HCT116 (cell line): ENCODE data around the gene THRAP3. TPM values are rescaled to one million over a fixed set of nuclear protein-coding genes. Genes with fewer than 3 reads are reported as not detected.

ENCODE experiments used
- ATAC-seq: fragments of 200-7000 bp; cut with Tn5 transposase; 2 replicates; pipeline ENCODE4 v1.9.1; 2020; ENCODE audit warnings: mild to moderate bottlenecking, moderate library complexity
- BruUV-seq: library from RNA; stranded (reverse); fragments of 400-500 nt; replicated peaks from 2 replicates; lab custom pipeline; 2021; lab: Mats Ljungman, UMichigan
- CTCF ChIA-PET: fragments of 300-600 bp; sonication (Branson Sonifier 250); formaldehyde crosslinking; loops from one replicate; lab custom pipeline; 2021; ENCODE audit warnings: antibody characterized with exemption; lab: Charles Lee
- POLR2A ChIA-PET: fragments of 300-600, 350-600 bp; sonication (Branson Sonifier 250); formaldehyde crosslinking; loops from one replicate; lab custom pipeline; 2021; ENCODE audit warnings: antibody characterized with exemption; lab: Charles Lee
- RAD21 ChIA-PET, 2 experiments: fragments of 300-600 bp; sonication (Branson Sonifier 250); formaldehyde crosslinking; loops; one replicate each; lab custom pipeline; 2023; ENCODE audit warnings: low total read pairs in 2 of 2; ENCODE audit not compliant: uncharacterized antibody in 2 of 2, unreplicated experiment in 2 of 2, low non-redundant PET in 1 of 2; lab: Charles Lee
- DNase-seq: peaks from one replicate; pipeline ENCODE4 v3.0.0-alpha.2; 2010; ENCODE audit warnings: low read depth, low spot score
- H2AFZ ChIP-seq: fragments of 200-600 bp; shearing (Covaris generic), sonication (generic); 2 replicates; pipeline ENCODE4 v1.6.1; 2017; ENCODE audit warnings: low read depth, mixed run types, mixed read lengths, antibody characterized with exemption, low read length; ENCODE audit not compliant: poor library complexity, severe bottlenecking
- H3K27ac ChIP-seq: 2 replicates; pipeline ENCODE4 v1.5.1; 2012; ENCODE audit warnings: low read depth, low read length
- H3K27me3 ChIP-seq: fragments of 200-600 bp; sonication (generic); 2 replicates; pipeline ENCODE4 v1.6.1; 2016; ENCODE audit warnings: mixed run types, low read length, mixed read lengths; ENCODE audit not compliant: insufficient read depth
- H3K36me3 ChIP-seq, 2 experiments: fragments of 200-500 bp in 1 of 2; fragments of 200-600 bp in 1 of 2; sonication (Bioruptor generic) in 1 of 2; sonication (generic) in 1 of 2; 2 replicates each; pipeline versions ENCODE4 v1.5.1 to v1.6.1; 2014 to 2016; ENCODE audit warnings: low read length in 2 of 2, inconsistent platforms in 1 of 2, mixed read lengths in 1 of 2, mixed run types in 1 of 2; ENCODE audit not compliant: insufficient read depth in 2 of 2, control insufficient read depth in 1 of 2
- H3K4me1 ChIP-seq, 2 experiments: fragments of 200-600 bp in 1 of 2; sonication (generic) in 1 of 2; 2 replicates each; pipeline versions ENCODE4 v1.5.1 to v1.6.1; 2012 to 2017; ENCODE audit warnings: low read length in 2 of 2, inconsistent platforms in 1 of 2, mild to moderate bottlenecking in 1 of 2, mixed read lengths in 1 of 2, mixed run types in 1 of 2, moderate library complexity in 1 of 2; ENCODE audit not compliant: insufficient read depth in 2 of 2, control insufficient read depth in 1 of 2
- H3K4me2 ChIP-seq: fragments of 200-600 bp; sonication (generic); 2 replicates; pipeline ENCODE4 v1.6.1; 2017; ENCODE audit warnings: mixed run types, low read length, mixed read lengths
- H3K4me3 ChIP-seq, 2 experiments: fragments of 200-600 bp in 1 of 2; sonication (generic) in 1 of 2; replicated peaks in 1 of 2; 2 replicates each; pipeline ENCODE4 v1.5.1; 2011 to 2016; ENCODE audit warnings: low read length in 2 of 2, control low read depth in 1 of 2, low read depth in 1 of 2, mild to moderate bottlenecking in 1 of 2, mixed read lengths in 1 of 2, mixed run types in 1 of 2
- H3K79me2 ChIP-seq: fragments of 200-600 bp; sonication (generic); 2 replicates; pipeline ENCODE4 v1.6.1; 2017; ENCODE audit warnings: mild to moderate bottlenecking, mixed run types, low read length, moderate library complexity, mixed read lengths; ENCODE audit not compliant: insufficient read depth
- H3K9ac ChIP-seq: fragments of 200-600 bp; sonication (generic); 2 replicates; pipeline ENCODE4 v1.6.1; 2016; ENCODE audit warnings: low read length, mixed read lengths
- H3K9me2 ChIP-seq: fragments of 200-600 bp; sonication (generic), shearing (Covaris generic); 2 replicates; pipeline ENCODE4 v1.6.1; 2017; ENCODE audit warnings: mixed run types, mild to moderate bottlenecking, moderate library complexity; ENCODE audit not compliant: insufficient read depth
- H3K9me3 ChIP-seq, 2 experiments: fragments of 200-500 bp in 1 of 2; fragments of 200-600 bp in 1 of 2; sonication (Bioruptor generic) in 1 of 2; sonication (generic) in 1 of 2; 2 replicates each; pipeline ENCODE4 v1.6.1; 2014 to 2017; ENCODE audit warnings: low read length in 2 of 2, mixed read lengths in 2 of 2, inconsistent platforms in 1 of 2, low read depth in 1 of 2, mild to moderate bottlenecking in 1 of 2, mixed run types in 1 of 2, moderate library complexity in 1 of 2; ENCODE audit not compliant: control insufficient read depth in 1 of 2, insufficient read depth in 1 of 2
- H4K20me1 ChIP-seq: fragments of 200-600 bp; sonication (generic), shearing (Covaris generic); 2 replicates; pipeline ENCODE4 v1.6.1; 2017; ENCODE audit warnings: mixed run types, mild to moderate bottlenecking, moderate library complexity; ENCODE audit not compliant: insufficient read depth
- CBX3 ChIP-seq: IDR thresholded peaks from 2 replicates; pipeline ENCODE4 v1.6.1; 2012; ENCODE audit warnings: low read depth
- EGR1 ChIP-seq: IDR thresholded peaks from 2 replicates; pipeline ENCODE4 v1.6.1; 2012; ENCODE audit warnings: low read depth
- ELF1 ChIP-seq: IDR thresholded peaks from 2 replicates; pipeline ENCODE4 v1.6.1; 2012; ENCODE audit warnings: low read depth, borderline replicate concordance
- FOSL1 ChIP-seq: IDR thresholded peaks from 2 replicates; pipeline ENCODE4 v1.6.1; 2012; ENCODE audit warnings: low read depth
- JUND ChIP-seq: IDR thresholded peaks from 2 replicates; pipeline ENCODE4 v1.6.1; 2012
- POLR2A ChIP-seq: IDR thresholded peaks from 2 replicates; pipeline ENCODE4 v1.7.0; 2011; ENCODE audit warnings: borderline replicate concordance; ENCODE audit not compliant: insufficient read depth, insufficient read length; ENCODE audit errors: extremely low read depth
- POLR2AphosphoS5 ChIP-seq: IDR thresholded peaks from 2 replicates; pipeline ENCODE4 v1.6.1; 2011; ENCODE audit warnings: mild to moderate bottlenecking, low read depth, low read length, moderate library complexity
- RAD21 ChIP-seq: IDR thresholded peaks from 2 replicates; pipeline ENCODE4 v1.6.1; 2012; ENCODE audit warnings: low read depth, mild to moderate bottlenecking
- SIN3A ChIP-seq: IDR thresholded peaks from 2 replicates; pipeline ENCODE4 v1.6.1; 2012; ENCODE audit warnings: low read depth
- SP1 ChIP-seq: IDR thresholded peaks from 2 replicates; pipeline ENCODE4 v1.6.1; 2012; ENCODE audit warnings: low read depth
- YY1 ChIP-seq: IDR thresholded peaks from 2 replicates; pipeline ENCODE4 v1.6.1; 2011; ENCODE audit warnings: low read length, low read depth, moderate library complexity, mild to moderate bottlenecking; ENCODE audit not compliant: insufficient replicate concordance; ENCODE audit errors: extremely low read depth
- ZFX ChIP-seq: fragments of 450-650 bp; IDR thresholded peaks from 2 replicates; pipeline ENCODE4 v1.6.1; 2017
- intact Hi-C: fragments of 100-400 bp; cut with micrococcal nuclease; formaldehyde crosslinking; loops from 2 replicates; pipeline ENCODE4 v1.10.0; 2022
- total RNA-seq: library from RNA; stranded (reverse); gene quantifications from one replicate; pipeline ENCODE4 v1.2.1, GENCODE V29; 2021; ENCODE audit not compliant: unreplicated experiment
- TF ChIP-seq, protein P1 (sequence below): IDR thresholded peaks from 2 replicates; pipeline ENCODE4 v1.6.1; 2012
- TF ChIP-seq, protein P2 (sequence below), 3 experiments: fragments of 200-600 bp in 1 of 3; sonication (generic) in 1 of 3; IDR thresholded peaks in 2 of 3; conservative IDR thresholded peaks in 1 of 3; 2 replicates each; pipeline ENCODE4 v1.5.1; 2012 to 2017; ENCODE audit warnings: low read depth in 2 of 3, low read length in 2 of 3, antibody characterized with exemption in 1 of 3, borderline replicate concordance in 1 of 3, control low read depth in 1 of 3, mild to moderate bottlenecking in 1 of 3, mixed read lengths in 1 of 3, mixed run types in 1 of 3, moderate library complexity in 1 of 3; ENCODE audit not compliant: insufficient read depth in 1 of 3

THRAP3 gene
- total RNA-seq, 1 experiment from 2014 or later, result 144 TPM

GRCh38 chr1:36343651-36344394, 119.6 kb downstream of the THRAP3 start:
- H3K4me3 ChIP-seq, result no peak overlapping the region
- CTCF ChIA-PET, result interaction anchor here (0.8 to 1.9 kb wide), 4 partner anchors 25 to 78 kb away, joined by 3 to 8 read pairs (median 6); no protein-coding TSS in a partner anchor
- no peaks in the 10 kb centered on the region for H3K27me3 ChIP-seq
- RAD21 ChIA-PET, result no interaction called here
- no peaks in the 10 kb centered on the region for H3K9me3 ChIP-seq
- no peaks in the 10 kb centered on the region for H4K20me1 ChIP-seq
- no peak overlapping the region for H2AFZ ChIP-seq
- POLR2A ChIA-PET, result no interaction called here
- ATAC-seq (no peak), DNase-seq (no peak)
- intact Hi-C loops, result no loop called here
- H3K27ac ChIP-seq, result no peak overlapping the region
- H3K4me2 ChIP-seq, result no peak overlapping the region
- H3K9me2 ChIP-seq, result no peaks in the 10 kb centered on the region
- no peak overlapping the region for H3K9ac ChIP-seq
- no TSS peak for BruUV-seq
- H3K36me3 ChIP-seq, result peaks cover 10 to 11% of the 10 kb centered on the region in 2 experiments; a peak in 3 of 4 replicates
- H3K4me1 ChIP-seq, result peaks cover 0 to 7% of the 10 kb centered on the region in 2 experiments; a peak in 1 of 4 replicates
- no peaks in the 10 kb centered on the region for H3K79me2 ChIP-seq
- TF ChIP-seq EGR1 (no peak), ELF1 (no peak), YY1 (no peak), POLR2A (no peak), ZFX (no peak), SIN3A (no peak), POLR2AphosphoS5 (no peak; the same call in 1 of the 2 replicates), FOSL1 (no peak), JUND (no peak), RAD21 (no peak), CBX3 (no peak), SP1 (no peak)
- TF ChIP-seq, protein P1, sequence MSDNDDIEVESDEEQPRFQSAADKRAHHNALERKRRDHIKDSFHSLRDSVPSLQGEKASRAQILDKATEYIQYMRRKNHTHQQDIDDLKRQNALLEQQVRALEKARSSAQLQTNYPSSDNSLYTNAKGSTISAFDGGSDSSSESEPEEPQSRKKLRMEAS, result no peak
- TF ChIP-seq, protein P2, sequence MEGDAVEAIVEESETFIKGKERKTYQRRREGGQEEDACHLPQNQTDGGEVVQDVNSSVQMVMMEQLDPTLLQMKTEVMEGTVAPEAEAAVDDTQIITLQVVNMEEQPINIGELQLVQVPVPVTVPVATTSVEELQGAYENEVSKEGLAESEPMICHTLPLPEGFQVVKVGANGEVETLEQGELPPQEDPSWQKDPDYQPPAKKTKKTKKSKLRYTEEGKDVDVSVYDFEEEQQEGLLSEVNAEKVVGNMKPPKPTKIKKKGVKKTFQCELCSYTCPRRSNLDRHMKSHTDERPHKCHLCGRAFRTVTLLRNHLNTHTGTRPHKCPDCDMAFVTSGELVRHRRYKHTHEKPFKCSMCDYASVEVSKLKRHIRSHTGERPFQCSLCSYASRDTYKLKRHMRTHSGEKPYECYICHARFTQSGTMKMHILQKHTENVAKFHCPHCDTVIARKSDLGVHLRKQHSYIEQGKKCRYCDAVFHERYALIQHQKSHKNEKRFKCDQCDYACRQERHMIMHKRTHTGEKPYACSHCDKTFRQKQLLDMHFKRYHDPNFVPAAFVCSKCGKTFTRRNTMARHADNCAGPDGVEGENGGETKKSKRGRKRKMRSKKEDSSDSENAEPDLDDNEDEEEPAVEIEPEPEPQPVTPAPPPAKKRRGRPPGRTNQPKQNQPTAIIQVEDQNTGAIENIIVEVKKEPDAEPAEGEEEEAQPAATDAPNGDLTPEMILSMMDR (IDR thresholded peaks at IDR 0.05 in 2 of 3, conservative IDR thresholded peaks at IDR 0.05 in 1 of 3; ENCODE audit: borderline replicate concordance in 1 of 3, insufficient read depth in 1 of 3, low read depth in 2 of 3, low read length in 2 of 3), result no peak
- TF ChIP-seq, all 23 proteins: peak for 0
